Gastrocnemius medialis (tissue), 4 donors: Measurements from ENCODE around the gene ROR2.

ENCODE experiments used
- POLR2A ChIP-seq, 2 donors: fragments of 450-650 bp; IDR thresholded peaks; one replicate each; pipeline ENCODE4 v1.6.1; 2017; ENCODE audit warnings: antibody characterized with exemption in 2 of 2, mild to moderate bottlenecking in 2 of 2, moderate library complexity in 2 of 2
- TF ChIP-seq, protein P1 (sequence below), 5 experiments: fragments of 450-650 bp in 3 of 5; fragments of 200-600 bp in 2 of 5; sonication (generic) in 2 of 5; IDR thresholded peaks in 4 of 5; conservative IDR thresholded peaks in 1 of 5; 1 replicate in 4 of 5; 2 replicates in 1 of 5; pipeline ENCODE4 v1.5.1; 2016 to 2019; ENCODE audit warnings: antibody characterized with exemption in 5 of 5, mild to moderate bottlenecking in 3 of 5, moderate library complexity in 3 of 5

- TF ChIP-seq, protein P1, sequence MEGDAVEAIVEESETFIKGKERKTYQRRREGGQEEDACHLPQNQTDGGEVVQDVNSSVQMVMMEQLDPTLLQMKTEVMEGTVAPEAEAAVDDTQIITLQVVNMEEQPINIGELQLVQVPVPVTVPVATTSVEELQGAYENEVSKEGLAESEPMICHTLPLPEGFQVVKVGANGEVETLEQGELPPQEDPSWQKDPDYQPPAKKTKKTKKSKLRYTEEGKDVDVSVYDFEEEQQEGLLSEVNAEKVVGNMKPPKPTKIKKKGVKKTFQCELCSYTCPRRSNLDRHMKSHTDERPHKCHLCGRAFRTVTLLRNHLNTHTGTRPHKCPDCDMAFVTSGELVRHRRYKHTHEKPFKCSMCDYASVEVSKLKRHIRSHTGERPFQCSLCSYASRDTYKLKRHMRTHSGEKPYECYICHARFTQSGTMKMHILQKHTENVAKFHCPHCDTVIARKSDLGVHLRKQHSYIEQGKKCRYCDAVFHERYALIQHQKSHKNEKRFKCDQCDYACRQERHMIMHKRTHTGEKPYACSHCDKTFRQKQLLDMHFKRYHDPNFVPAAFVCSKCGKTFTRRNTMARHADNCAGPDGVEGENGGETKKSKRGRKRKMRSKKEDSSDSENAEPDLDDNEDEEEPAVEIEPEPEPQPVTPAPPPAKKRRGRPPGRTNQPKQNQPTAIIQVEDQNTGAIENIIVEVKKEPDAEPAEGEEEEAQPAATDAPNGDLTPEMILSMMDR (IDR thresholded peaks at IDR 0.05 in 4 of 5, conservative IDR thresholded peaks at IDR 0.05 in 1 of 5), result no peak
- no peak for TF ChIP-seq POLR2A (IDR thresholded peaks at IDR 0.05)
Measured at GRCh38 chr9:91927922-91928510, 22.0 kb downstream of the ROR2 start.
